Peyer's patch (tissue), 4 donors: ENCODE results near the gene CPVL.

Source experiments
- POLR2A ChIP-seq, 2 donors: fragments of 450-650 bp; IDR thresholded peaks; one replicate each; pipeline ENCODE4 v1.5.1; 2017; ENCODE audit warnings: antibody characterized with exemption in 2 of 2, mild to moderate bottlenecking in 2 of 2, moderate library complexity in 2 of 2
- TF ChIP-seq, protein P1 (sequence below), 6 experiments: fragments of 450-650 bp in 4 of 6; fragments of 200-600 bp in 2 of 6; sonication (generic) in 1 of 6; IDR thresholded peaks; one replicate each; pipeline ENCODE4 v1.5.1; 2017 to 2019; ENCODE audit warnings: antibody characterized with exemption in 6 of 6, mild to moderate bottlenecking in 3 of 6, moderate library complexity in 1 of 6

DNA sequence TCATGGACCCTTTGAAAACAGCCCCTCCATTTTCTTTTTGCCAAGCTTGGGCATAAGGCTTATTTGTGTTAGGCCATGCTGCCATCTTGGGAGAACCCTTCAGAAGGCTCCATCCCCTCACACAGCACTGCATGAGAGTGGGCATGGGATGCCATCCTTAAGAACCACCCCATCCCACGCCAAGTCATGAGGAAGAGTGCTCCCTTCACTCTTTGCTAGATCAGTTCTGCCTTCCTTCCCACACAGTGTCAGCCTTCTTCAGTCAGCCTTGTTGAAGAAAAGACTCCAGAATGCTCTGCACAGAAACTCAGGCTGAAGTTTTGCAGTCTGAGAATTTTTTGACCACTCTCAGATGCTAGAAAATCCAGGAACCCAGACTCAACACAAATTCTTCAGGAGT is 32.8 kb upstream of the CPVL start:
- TF ChIP-seq, protein P1, sequence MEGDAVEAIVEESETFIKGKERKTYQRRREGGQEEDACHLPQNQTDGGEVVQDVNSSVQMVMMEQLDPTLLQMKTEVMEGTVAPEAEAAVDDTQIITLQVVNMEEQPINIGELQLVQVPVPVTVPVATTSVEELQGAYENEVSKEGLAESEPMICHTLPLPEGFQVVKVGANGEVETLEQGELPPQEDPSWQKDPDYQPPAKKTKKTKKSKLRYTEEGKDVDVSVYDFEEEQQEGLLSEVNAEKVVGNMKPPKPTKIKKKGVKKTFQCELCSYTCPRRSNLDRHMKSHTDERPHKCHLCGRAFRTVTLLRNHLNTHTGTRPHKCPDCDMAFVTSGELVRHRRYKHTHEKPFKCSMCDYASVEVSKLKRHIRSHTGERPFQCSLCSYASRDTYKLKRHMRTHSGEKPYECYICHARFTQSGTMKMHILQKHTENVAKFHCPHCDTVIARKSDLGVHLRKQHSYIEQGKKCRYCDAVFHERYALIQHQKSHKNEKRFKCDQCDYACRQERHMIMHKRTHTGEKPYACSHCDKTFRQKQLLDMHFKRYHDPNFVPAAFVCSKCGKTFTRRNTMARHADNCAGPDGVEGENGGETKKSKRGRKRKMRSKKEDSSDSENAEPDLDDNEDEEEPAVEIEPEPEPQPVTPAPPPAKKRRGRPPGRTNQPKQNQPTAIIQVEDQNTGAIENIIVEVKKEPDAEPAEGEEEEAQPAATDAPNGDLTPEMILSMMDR (IDR thresholded peaks at IDR 0.05), result no peak
- no peak for TF ChIP-seq POLR2A (IDR thresholded peaks at IDR 0.05)
